ENCODE measurements around the gene IDNK.

IDNK gene

DNA sequence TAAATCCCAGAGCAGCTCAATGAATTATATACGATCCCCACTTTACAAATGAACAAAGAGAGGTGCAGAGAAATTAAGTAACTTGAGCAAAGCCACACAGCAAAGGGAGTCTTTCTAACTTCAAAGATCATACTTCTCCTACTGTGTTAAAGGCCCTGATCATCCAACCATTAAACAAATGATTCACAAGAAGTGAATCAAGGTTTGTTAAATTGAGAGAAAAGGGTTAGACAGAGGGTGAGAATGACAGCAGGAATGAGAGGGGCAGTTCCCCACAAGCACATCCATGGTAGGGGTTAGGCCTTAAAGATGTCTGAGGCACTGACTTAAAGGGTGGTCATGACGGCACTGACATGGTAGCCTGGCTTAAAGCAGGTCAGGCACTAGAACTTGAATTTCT lies 10.7 kb downstream of the IDNK start:
- DNase-seq (ENCODE audit: low read depth in 2 of 2), result no peak

- no peak for DNase-seq (ENCODE audit: low read depth in 2 of 2)
These were observed 13.9 kb downstream of the IDNK start for GRCh38 chr9:83636813-83637212.

GRCh38 chr9:83637389-83637788 lies 14.4 kb downstream of the IDNK start:
- DNase-seq (ENCODE audit: low read depth in 2 of 2), result no peak

DNA sequence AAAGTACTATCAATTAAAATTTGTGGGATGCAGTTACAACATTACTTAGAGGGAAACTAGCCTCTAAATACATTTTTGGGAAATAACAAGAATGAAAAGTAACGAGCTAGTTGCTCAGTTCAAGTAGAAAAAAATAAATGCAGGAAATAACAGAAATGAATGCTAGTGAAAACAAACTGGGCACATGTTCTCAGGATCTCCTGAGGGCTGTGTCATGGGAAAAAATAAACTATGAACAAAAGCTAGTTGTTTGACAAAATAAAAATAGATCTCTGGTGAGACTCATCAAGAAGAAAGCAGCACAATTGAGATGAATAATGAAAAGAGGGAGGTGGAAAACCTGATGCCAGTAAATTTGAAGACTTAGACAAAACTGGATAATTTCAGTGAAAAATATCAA lies 16.3 kb downstream of the IDNK start:
- no peak for DNase-seq (ENCODE audit: low read depth in 2 of 2)

GRCh38 chr9:83642793-83643192 lies 19.9 kb downstream of the IDNK start:
- no peak for DNase-seq (ENCODE audit: low read depth in 2 of 2)

DNA sequence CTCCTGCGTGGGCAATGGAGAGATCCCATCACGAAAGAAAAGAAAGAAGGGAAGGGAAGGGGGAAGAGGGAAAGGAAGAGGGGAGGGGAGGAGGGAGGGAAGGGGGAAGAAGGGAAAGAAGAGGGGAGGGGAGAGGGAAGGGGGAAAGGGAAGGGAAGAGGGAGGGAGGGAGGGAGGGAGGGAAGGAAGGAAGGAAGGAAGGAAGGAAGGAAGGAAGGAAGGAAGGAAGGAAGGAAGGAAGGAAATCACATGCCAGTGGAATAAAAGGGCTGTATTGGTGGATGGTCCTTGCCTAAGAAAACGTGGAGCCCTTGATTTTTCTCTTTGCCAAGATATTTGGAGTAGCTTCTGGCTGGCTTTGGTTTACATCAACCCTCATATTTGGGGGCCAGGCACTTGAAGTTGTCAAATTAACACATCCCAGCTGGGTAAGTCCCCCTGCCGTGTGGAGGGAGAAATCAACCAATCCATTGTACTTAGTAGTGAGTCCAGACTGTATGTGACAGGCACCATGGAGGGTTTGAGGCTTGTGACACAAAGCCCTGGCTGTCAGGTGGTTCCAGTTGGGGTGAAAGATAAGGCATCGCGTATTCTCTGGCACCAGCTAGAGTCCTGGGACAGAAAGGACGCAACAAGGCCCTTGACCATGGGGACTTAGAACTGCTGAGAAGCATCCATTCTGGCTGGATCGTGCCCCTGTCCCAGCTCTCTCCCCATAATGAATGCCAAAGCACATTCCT lies 23.7 kb downstream of the IDNK start:
- DNase-seq (ENCODE audit: low read depth in 2 of 2), result no peak

DNA sequence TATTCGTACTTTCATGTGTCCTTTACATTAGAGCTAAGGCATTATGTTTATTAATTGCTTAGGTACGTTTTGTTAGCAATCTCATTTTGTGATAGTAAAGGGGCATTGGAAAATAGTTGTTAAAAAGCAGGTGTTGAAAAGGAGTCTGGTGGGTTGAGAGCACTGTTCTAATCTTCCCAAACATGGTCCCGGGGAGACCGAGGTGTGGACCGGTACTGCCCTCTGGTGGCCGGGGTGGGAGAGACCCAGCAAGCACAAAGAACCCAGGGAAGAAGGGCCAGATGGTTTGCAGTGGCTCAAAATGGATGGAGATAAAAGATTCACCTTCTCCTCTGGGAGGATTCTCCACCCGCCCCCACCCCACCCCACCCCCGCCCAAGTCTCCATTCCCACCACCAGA lies 26.1 kb downstream of the IDNK start:
- peak; percentile 39 to 51 for DNase-seq (ENCODE audit: low read depth in 2 of 2)

DNA sequence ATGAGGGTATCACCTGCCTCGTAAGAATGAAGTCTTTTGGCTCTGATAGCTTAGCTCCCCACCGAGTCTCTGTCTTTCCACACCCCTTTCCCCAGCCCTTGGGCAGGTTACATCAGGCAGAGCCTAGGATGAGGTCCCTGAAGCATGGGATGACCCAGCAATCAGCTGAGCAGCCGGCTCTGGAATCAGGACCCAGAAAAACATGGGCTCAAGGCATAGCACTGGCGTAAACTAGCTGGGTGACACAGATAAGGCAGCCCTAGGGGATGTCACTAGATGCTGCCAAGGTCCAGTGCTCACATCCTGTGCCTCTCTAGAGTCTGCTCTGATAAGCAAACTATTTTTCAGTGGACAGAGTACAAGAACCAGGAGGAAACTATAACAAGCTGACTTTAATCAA lies 26.6 kb downstream of the IDNK start:
- DNase-seq (ENCODE audit: low read depth in 2 of 2), result no peak

- no peak for DNase-seq (ENCODE audit: low read depth in 2 of 2)
These were observed 28.6 kb downstream of the IDNK start for GRCh38 chr9:83651558-83651957.

DNA sequence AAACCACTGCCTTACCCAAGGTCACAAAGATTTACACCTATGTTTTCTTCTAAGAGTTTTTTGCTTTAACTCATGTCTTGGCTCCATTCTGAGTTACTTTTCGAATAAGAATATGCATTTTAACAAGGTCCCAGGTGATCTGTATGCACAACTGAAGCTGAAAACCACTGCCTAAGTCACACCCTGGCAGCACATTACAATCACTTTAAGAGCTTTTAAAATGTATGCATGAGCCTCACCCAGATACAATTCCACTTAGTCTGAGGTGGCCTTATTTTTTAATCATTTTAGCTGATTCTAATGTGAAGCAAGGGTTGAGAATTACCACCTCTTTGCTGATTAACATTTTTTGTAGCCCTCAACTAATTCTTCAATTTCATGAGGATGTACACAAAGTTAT lies 29.5 kb downstream of the IDNK start:
- no peak for DNase-seq (ENCODE audit: low read depth in 2 of 2)

- no peak for DNase-seq (ENCODE audit: low read depth in 2 of 2)
These were observed 32.5 kb downstream of the IDNK start for GRCh38 chr9:83655433-83655832.

GRCh38 chr9:83656032-83656680 lies 33.2 kb downstream of the IDNK start:
- no peak for DNase-seq (ENCODE audit: low read depth in 2 of 2)

DNA sequence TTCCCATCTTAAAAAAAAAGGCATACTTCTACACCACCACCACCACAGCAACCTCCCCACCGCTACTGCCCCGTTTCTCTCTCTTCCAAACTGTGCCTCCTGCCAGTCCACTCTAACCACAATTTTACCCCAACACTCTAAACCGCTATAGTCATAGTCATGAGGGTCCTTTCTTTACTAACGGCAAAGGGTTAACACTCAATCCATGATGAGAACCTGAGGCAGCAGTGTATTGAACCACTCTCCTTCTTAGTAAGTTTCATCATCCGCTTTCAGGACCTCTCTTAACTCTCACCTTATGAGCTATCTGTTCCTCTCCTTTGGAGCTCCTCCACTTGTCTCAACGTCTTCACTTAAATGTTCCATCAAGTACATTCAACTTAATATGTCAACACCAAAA lies 34.0 kb downstream of the IDNK start:
- DNase-seq (ENCODE audit: low read depth in 2 of 2), result no peak

DNA sequence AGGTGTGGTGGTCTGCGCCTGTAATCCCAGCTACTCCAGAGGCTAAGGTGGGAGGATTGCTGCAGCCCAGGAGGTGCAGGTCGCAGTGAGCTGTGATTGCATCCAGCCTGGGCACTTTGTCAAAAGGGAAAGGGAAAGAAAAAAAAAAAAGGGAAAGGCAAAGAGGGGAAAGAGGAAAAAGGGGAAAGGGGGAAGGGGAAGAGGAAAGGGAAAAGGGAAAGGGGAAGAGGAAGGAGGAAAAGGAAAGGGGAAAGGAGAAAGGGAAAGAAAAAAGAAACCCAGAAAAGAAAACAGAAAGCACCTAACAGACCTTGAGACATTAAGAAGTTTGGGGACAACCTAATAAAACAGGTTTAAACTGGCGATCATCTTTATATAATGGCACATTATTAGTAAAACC lies 40.0 kb downstream of the IDNK start:
- no peak for DNase-seq (ENCODE audit: low read depth in 2 of 2)

DNA sequence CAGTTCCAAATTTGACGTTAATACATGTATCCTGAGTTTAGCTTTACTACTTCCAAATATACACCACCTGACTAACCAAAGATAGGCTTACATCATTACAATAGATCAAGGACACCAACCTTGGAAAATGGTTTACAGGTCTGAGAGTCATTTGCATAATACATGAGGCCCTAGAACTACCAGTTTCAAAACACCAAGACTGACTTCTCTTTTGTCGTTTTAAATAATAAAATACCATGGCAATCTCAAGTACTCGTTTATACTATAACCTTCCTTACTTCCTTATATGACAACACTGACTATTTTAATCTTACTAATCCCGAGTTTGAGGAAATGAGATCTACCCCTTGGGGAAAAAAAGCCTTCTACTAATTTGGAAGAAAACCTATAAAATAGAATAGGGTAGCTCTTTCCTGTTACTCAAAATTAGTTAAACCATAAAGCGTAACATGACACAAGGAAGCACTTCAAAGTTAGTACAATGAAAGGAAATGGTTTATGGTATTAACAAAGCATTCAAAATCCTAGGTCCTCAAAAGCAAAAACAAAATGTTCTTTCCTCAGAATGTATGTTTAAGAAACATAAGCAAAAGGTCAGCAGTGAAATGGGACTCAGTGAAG lies 42.7 kb downstream of the IDNK start:
- DNase-seq (ENCODE audit: low read depth in 2 of 2), result no peak

GRCh38 chr9:83669067-83669466 lies 46.1 kb downstream of the IDNK start:
- no peak for DNase-seq (ENCODE audit: low read depth in 2 of 2)

- no peak for DNase-seq (ENCODE audit: low read depth in 2 of 2)
These were observed 47.4 kb downstream of the IDNK start for GRCh38 chr9:83670381-83670780.

DNA sequence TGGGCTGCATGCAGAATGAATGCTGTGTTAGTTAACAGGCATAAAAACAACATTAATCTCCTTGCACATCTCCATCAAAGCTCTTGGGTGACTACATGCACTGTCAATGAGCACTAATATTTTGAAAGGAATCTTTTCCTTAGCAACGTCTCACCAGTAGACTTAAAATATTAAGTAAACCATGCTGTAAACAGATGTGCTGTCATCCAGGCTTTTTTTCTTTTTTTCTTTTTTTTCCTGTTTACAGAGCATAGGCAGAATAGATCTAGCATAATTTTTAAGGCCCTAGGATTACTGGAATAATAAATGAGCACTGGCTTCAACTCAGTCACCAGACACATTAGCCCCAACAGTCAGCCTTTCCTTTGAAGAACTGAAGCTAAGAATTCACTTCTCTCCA lies 48.5 kb downstream of the IDNK start:
- DNase-seq (ENCODE audit: low read depth in 2 of 2), result no peak

- no peak for DNase-seq (ENCODE audit: low read depth in 2 of 2)
These were observed 52.5 kb downstream of the IDNK start for GRCh38 chr9:83675466-83675865.

- no peak for DNase-seq (ENCODE audit: low read depth in 2 of 2)
These were observed 54.7 kb downstream of the IDNK start for GRCh38 chr9:83677596-83677995.

DNA sequence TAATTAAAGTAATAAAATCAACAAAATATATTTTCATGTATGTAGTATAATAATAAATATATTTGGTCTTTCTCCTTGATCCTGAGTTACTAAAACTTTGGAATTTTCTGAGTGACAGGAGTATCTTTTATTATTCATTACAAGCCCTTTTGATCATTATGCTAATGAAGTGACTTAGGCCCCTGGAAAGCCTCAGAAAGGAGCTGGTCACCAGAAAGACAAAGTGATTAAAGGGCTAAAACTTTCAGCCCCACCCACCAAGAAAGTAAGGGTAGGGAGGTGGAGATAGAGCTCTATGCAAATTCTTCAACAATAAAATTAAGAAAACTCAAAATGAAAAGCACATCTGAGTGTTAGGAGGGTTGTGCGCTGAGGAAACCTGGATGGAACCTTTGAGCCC lies 57.3 kb downstream of the IDNK start:
- no peak for DNase-seq (ENCODE audit: low read depth in 2 of 2)

DNA sequence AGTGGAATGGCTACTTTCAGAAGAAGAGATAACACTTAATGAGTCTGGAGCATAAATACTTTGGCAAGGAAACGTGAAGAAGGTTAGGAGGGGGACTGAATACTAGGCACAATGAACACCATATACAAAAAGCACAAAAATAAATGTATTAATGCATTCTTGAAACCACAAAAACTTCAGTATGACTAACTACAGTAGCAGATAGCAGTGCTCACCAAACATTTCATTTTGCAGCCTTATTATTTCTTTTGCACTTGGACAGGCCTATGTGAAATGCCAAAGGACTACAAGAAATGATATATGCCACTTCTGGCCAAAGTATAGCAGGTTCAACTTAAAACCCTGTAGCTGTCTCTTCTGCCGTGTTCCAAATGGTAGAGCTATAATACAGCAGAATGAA lies 58.5 kb downstream of the IDNK start:
- DNase-seq (ENCODE audit: low read depth in 2 of 2), result no peak

GRCh38 chr9:83688921-83689320 lies 66.0 kb downstream of the IDNK start:
- DNase-seq (ENCODE audit: low read depth in 2 of 2), result no peak
